Measurements from ENCODE around the gene CPEB1.

CPEB1 gene

DNA sequence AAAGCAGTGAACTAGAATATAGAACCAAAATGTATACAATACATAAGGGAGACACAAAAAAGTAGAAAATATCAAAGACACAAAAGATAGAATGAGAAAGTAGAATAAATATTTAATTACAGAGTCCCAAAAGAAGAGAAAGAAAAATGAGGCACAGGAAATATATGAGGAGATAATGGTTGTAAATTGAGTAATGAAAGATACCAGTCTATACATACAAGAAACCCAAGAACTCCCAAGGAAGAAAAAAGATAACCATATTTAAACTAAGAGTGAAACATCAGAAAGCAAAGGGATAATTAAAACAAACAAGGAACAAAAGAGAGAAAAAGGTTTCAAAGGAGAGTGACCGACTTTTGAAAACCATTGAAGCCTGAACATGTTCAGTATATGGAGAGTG lies 47.3 kb downstream of the CPEB1 start:
- H3K4me3 ChIP-seq (ENCODE audit: low read depth, low read length): no peak overlapping the region
- TF ChIP-seq, protein P1, sequence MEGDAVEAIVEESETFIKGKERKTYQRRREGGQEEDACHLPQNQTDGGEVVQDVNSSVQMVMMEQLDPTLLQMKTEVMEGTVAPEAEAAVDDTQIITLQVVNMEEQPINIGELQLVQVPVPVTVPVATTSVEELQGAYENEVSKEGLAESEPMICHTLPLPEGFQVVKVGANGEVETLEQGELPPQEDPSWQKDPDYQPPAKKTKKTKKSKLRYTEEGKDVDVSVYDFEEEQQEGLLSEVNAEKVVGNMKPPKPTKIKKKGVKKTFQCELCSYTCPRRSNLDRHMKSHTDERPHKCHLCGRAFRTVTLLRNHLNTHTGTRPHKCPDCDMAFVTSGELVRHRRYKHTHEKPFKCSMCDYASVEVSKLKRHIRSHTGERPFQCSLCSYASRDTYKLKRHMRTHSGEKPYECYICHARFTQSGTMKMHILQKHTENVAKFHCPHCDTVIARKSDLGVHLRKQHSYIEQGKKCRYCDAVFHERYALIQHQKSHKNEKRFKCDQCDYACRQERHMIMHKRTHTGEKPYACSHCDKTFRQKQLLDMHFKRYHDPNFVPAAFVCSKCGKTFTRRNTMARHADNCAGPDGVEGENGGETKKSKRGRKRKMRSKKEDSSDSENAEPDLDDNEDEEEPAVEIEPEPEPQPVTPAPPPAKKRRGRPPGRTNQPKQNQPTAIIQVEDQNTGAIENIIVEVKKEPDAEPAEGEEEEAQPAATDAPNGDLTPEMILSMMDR (IDR thresholded peaks at IDR 0.05; ENCODE audit: low read depth, low read length): no peak
- TF ChIP-seq, protein P2, sequence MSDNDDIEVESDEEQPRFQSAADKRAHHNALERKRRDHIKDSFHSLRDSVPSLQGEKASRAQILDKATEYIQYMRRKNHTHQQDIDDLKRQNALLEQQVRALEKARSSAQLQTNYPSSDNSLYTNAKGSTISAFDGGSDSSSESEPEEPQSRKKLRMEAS (IDR thresholded peaks at IDR 0.05; ENCODE audit: low read depth, low read length): no peak
- DNase-seq (ENCODE audit: low read depth): no peak

DNA sequence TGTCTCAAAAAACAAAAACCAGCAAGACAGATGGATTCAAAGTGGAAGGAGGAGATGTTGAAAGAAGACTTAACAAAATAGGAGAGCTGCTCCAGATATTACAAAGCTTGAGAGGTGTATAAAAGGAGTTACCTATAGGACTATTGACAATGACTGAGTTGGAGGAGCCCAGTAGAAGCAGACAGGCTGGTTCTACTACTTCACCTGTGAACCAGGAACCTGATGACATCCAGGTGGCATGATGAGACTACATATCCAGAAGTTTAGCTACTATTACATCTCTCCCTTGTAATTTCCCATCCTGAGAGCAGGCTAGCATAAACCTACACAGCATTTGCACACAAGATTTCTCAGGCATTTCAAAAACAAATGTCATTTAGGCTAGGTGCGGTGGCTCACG lies 49.3 kb downstream of the CPEB1 start:
- no peak for TF ChIP-seq MYC (IDR thresholded peaks at IDR 0.05; ENCODE audit: low read depth, low read length)
- TF ChIP-seq POLR2A (IDR thresholded peaks at IDR 0.05; ENCODE audit: extremely low read depth, insufficient read length): no peak
- TF ChIP-seq, protein P1 (IDR thresholded peaks at IDR 0.05; ENCODE audit: low read depth, low read length): no peak
- TF ChIP-seq, protein P2 (IDR thresholded peaks at IDR 0.05; ENCODE audit: low read depth, low read length): no peak
- no peak for DNase-seq (ENCODE audit: low read depth)

DNA sequence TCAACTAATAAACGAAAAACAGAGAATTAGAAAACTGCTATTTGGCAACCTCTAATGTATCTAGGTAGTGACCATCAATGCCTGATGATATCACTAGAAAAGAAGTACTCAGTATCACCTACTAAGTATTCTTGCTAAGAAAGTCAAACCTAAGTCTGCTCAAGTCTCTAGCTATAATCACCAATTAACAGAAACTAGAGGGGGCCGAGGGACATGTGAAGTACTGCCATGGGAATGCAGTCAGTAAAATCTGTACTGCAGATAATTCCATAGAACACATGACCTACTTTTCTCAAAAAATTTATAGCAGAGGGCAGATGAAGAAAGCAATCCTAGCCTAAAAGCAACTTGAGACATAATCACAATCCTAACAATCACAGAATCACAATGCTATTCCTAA lies 51.4 kb downstream of the CPEB1 start:
- H3K4me3 ChIP-seq (ENCODE audit: low read depth, low read length): no peak overlapping the region
- no peak for DNase-seq (ENCODE audit: low read depth)
- TF ChIP-seq, protein P1 (IDR thresholded peaks at IDR 0.05; ENCODE audit: low read depth, low read length): no peak
- TF ChIP-seq POLR2A (IDR thresholded peaks at IDR 0.05; ENCODE audit: extremely low read depth, insufficient read length): no peak
- TF ChIP-seq, protein P2 (IDR thresholded peaks at IDR 0.05; ENCODE audit: low read depth, low read length): no peak
- no peak for TF ChIP-seq MYC (IDR thresholded peaks at IDR 0.05; ENCODE audit: low read depth, low read length)

More for the DNA sequence above, 49.3 kb downstream of the CPEB1 start:
- no peak overlapping the region for H3K4me3 ChIP-seq (ENCODE audit: low read depth, low read length)

DNA sequence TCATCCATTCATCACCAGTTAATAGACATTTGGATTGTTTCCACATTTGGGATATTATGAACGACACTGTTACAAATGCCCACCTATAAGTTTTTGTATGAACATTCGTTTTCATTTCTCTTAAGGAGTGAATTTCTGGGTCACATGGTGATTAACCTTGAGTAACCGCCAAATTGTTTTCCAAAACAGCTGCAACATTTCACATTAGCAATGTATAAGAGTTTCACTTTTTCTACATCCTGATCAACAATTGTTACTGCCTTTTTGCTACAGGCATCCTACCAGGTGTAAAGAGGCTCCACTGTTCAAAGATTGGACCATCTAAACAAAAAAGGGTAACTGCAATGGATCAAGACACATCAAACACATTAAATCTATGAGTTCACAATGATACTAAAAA lies 52.0 kb downstream of the CPEB1 start:
- no peak for DNase-seq (ENCODE audit: low read depth)
- TF ChIP-seq MYC (IDR thresholded peaks at IDR 0.05; ENCODE audit: low read depth, low read length): no peak
- TF ChIP-seq, protein P2 (IDR thresholded peaks at IDR 0.05; ENCODE audit: low read depth, low read length): no peak
- H3K4me3 ChIP-seq (ENCODE audit: low read depth, low read length): no peak overlapping the region

DNA sequence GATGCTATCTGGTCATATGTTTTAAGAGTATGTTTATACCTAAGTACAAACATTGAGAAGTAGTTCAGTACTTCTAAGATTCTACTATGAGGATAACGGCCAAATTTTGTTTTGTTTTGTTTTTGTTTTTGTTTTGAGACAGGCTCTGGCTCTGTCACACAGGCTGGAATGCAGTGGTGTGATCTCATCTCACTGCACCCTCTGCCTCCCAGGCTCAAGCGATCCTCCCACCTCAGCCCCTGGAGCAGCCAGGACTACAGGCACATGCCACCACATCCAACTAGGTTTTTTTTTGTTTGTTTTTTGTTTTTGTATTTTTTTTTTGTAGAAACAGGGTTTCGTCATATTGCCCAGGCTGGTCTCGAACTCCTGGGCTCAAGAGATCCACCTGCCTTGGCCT lies 59.4 kb downstream of the CPEB1 start:
- no peak overlapping the region for H3K4me3 ChIP-seq (ENCODE audit: low read depth, low read length)
- DNase-seq (ENCODE audit: low read depth): no peak
- no peak for TF ChIP-seq MYC (IDR thresholded peaks at IDR 0.05; ENCODE audit: low read depth, low read length)
- TF ChIP-seq POLR2A (IDR thresholded peaks at IDR 0.05; ENCODE audit: extremely low read depth, insufficient read length): no peak
- TF ChIP-seq, protein P2 (IDR thresholded peaks at IDR 0.05; ENCODE audit: low read depth, low read length): no peak
- TF ChIP-seq, protein P1 (IDR thresholded peaks at IDR 0.05; ENCODE audit: low read depth, low read length): no peak

DNA sequence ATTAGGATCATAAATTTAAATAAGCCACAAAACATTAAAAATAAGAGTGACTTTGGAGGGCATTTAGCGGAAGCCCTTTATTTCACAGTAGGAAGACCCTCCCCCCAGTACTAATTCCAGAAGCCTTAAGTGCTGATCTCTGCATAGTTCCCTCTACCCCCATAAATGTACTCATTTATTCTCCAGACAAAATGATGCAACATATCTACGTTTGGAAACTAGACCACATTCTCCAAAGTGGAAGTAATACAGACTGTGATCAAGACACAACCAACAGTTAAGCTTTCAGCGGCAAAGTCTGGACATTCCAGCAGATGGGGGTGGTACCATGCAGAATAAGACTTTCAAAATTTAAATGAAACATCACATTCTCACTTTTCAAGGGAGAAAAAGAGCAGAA lies 62.1 kb downstream of the CPEB1 start:
- peak; percentile 40 for DNase-seq (ENCODE audit: low read depth)
- H3K4me3 ChIP-seq (ENCODE audit: low read depth, low read length): no peak overlapping the region
- TF ChIP-seq, protein P2 (IDR thresholded peaks at IDR 0.05; ENCODE audit: low read depth, low read length): no peak
- TF ChIP-seq POLR2A (IDR thresholded peaks at IDR 0.05; ENCODE audit: extremely low read depth, insufficient read length) (no peak), MYC (IDR thresholded peaks at IDR 0.05; ENCODE audit: low read depth, low read length) (no peak)
- TF ChIP-seq, protein P1 (IDR thresholded peaks at IDR 0.05; ENCODE audit: low read depth, low read length): no peak

All from NB4 (cell line).